Neural cell (in vitro differentiated cells): ENCODE results near the gene APBA2. TPM values are rescaled to one million over a fixed set of nuclear protein-coding genes. Genes with fewer than 3 reads are reported as not detected.

ENCODE experiments used
- H2AFZ ChIP-seq: fragments of 200-600, 300-800 bp; sonication (generic), shearing (Covaris generic); 2 replicates; pipeline ENCODE4 v1.6.0; 2014; ENCODE audit warnings: low read depth, mild to moderate bottlenecking, antibody characterized with exemption, low read length, moderate library complexity
- H3F3A ChIP-seq: fragments of 200-600 bp; shearing (Covaris generic); 2 replicates; pipeline ENCODE4 v1.6.1; 2016; ENCODE audit warnings: mild to moderate bottlenecking, moderate library complexity, mixed read lengths, antibody characterized with exemption, low read length; ENCODE audit not compliant: insufficient read depth, poor library complexity, severe bottlenecking
- H3K27ac ChIP-seq: fragments of 200-600, 300-800 bp; sonication (generic), shearing (Covaris generic); 2 replicates; pipeline ENCODE4 v1.5.1; 2014; ENCODE audit warnings: mild to moderate bottlenecking, low read length, moderate library complexity
- H3K27me3 ChIP-seq: fragments of 300-800, 200-600 bp; sonication (generic), shearing (Covaris generic); 2 replicates; pipeline ENCODE4 v1.6.0; 2014; ENCODE audit warnings: mild to moderate bottlenecking, low read depth, low read length, moderate library complexity; ENCODE audit not compliant: insufficient read depth
- H3K36me3 ChIP-seq: fragments of 300-800, 200-600 bp; sonication (generic), shearing (Covaris generic); 2 replicates; pipeline ENCODE4 v1.5.1; 2014; ENCODE audit warnings: mild to moderate bottlenecking, antibody characterized with exemption, low read length, moderate library complexity; ENCODE audit not compliant: insufficient read depth
- H3K4me2 ChIP-seq: fragments of 300-800, 200-600 bp; sonication (generic), shearing (Covaris generic); 2 replicates; pipeline ENCODE4 v1.6.0; 2014; ENCODE audit warnings: mild to moderate bottlenecking, low read length
- H3K4me3 ChIP-seq: fragments of 300-800, 200-600 bp; sonication (generic), shearing (Covaris generic); 2 replicates; pipeline ENCODE4 v1.5.1; 2014; ENCODE audit warnings: mild to moderate bottlenecking, low read length, moderate library complexity
- H3K79me2 ChIP-seq: fragments of 200-600 bp; shearing (Covaris generic); replicated peaks from 2 replicates; pipeline ENCODE4 v1.6.0; 2014; ENCODE audit warnings: mild to moderate bottlenecking, low read length, moderate library complexity; ENCODE audit not compliant: insufficient read depth
- H3K9ac ChIP-seq: fragments of 300-800, 200-600 bp; sonication (generic), shearing (Covaris generic); 2 replicates; pipeline ENCODE4 v1.6.1; 2016; ENCODE audit warnings: mild to moderate bottlenecking, low read length, mixed read lengths
- H3K9me2 ChIP-seq: fragments of 200-600 bp; shearing (Covaris generic); 2 replicates; pipeline ENCODE4 v1.6.1; 2016; ENCODE audit warnings: mild to moderate bottlenecking, low read length, mixed read lengths; ENCODE audit not compliant: insufficient read depth
- H3K9me3 ChIP-seq: fragments of 200-600, 300-800 bp; sonication (generic), shearing (Covaris generic); 2 replicates; pipeline ENCODE4 v1.6.1; 2016; ENCODE audit warnings: mild to moderate bottlenecking, mixed run types, low read length, moderate library complexity, mixed read lengths
- H4K20me1 ChIP-seq: fragments of 200-600 bp; shearing (Covaris generic); 2 replicates; pipeline ENCODE4 v1.6.1; 2016; ENCODE audit warnings: mild to moderate bottlenecking, mixed run types; ENCODE audit not compliant: insufficient read depth
- CTCF ChIP-seq: fragments of 450-650 bp; IDR thresholded peaks from 2 replicates; pipeline ENCODE4 v1.5.1; 2014; ENCODE audit warnings: antibody characterized with exemption, mild to moderate bottlenecking, moderate library complexity; ENCODE audit not compliant: poor library complexity, severe bottlenecking
- EP300 ChIP-seq: fragments of 450-650 bp; conservative IDR thresholded peaks from 2 replicates; pipeline ENCODE4 v1.6.1; 2014; ENCODE audit warnings: antibody characterized with exemption, mild to moderate bottlenecking, moderate library complexity; ENCODE audit not compliant: poor library complexity, severe bottlenecking
- EZH2 ChIP-seq: fragments of 200-600, 300-800 bp; shearing (Covaris generic), sonication (generic); IDR thresholded peaks from 2 replicates; pipeline ENCODE4 v1.6.1; 2014; ENCODE audit warnings: antibody characterized with exemption, low read length, borderline replicate concordance, mild to moderate bottlenecking; ENCODE audit not compliant: insufficient read depth, poor library complexity, severe bottlenecking
- MXI1 ChIP-seq: fragments of 450-650 bp; conservative IDR thresholded peaks from 2 replicates; pipeline ENCODE4 v1.6.1; 2014; ENCODE audit warnings: antibody characterized with exemption, mild to moderate bottlenecking; ENCODE audit not compliant: poor library complexity, severe bottlenecking
- POLR2AphosphoS5 ChIP-seq: IDR thresholded peaks from 2 replicates; pipeline ENCODE4 v1.6.1; 2012
- RAD21 ChIP-seq: fragments of 450-650 bp; conservative IDR thresholded peaks from 2 replicates; pipeline ENCODE4 v1.6.1; 2014; ENCODE audit warnings: antibody characterized with exemption, mild to moderate bottlenecking, moderate library complexity
- REST ChIP-seq: IDR thresholded peaks from 2 replicates; pipeline ENCODE4 v1.6.1; 2012; ENCODE audit warnings: borderline replicate concordance
- SMC3 ChIP-seq: fragments of 450-650 bp; conservative IDR thresholded peaks from 2 replicates; pipeline ENCODE4 v1.6.1; 2014; ENCODE audit warnings: antibody characterized with exemption, mild to moderate bottlenecking, moderate library complexity; ENCODE audit not compliant: poor library complexity
- TAF1 ChIP-seq: IDR thresholded peaks from 2 replicates; pipeline ENCODE4 v1.6.1; 2012; ENCODE audit warnings: low read depth
- polyA plus RNA-seq: library from polyadenylated mRNA; depleted of rRNA; stranded (reverse); fragments of >200 nt; gene quantifications from 2 replicates; pipeline ENCODE4 v1.2.3, GENCODE V29; 2014

The APBA2 gene
- polyA plus RNA-seq, 1 donor from 2014 or later: 134 TPM

- Histone ChIP-seq H3K9ac (no peak overlapping the region), H3K9me2 (no peaks in the 10 kb centered on the region), H3K27ac (no peak overlapping the region), H3K79me2 (peaks cover 4% of the 10 kb centered on the region), H3K4me2 (no peak overlapping the region), H2AFZ (no peak overlapping the region), H4K20me1 (no peaks in the 10 kb centered on the region), H3K27me3 (no peaks in the 10 kb centered on the region), H3F3A (no peaks in the 10 kb centered on the region), H3K4me3 (no peak overlapping the region), H3K36me3 (peaks cover 11% of the 10 kb centered on the region), H3K9me3 (no peaks in the 10 kb centered on the region)
- no peak for TF ChIP-seq MXI1
- TF ChIP-seq EZH2: no peak
Observed at GRCh38 chr15:28923726-28924280, 38.0 kb downstream of the APBA2 start.

GRCh38 chr15:28927043-28927442 lies 41.3 kb downstream of the APBA2 start:
- TF ChIP-seq POLR2AphosphoS5 (no peak), CTCF (no peak), EP300 (no peak), SMC3 (no peak)
- H3K79me2 ChIP-seq: peaks cover 4% of the 10 kb centered on the region
- H2AFZ ChIP-seq: no peak overlapping the region
- H3K4me2 ChIP-seq: no peak overlapping the region
- H3K9me3 ChIP-seq: no peaks in the 10 kb centered on the region
- no peaks in the 10 kb centered on the region for H3K9me2 ChIP-seq
- peaks cover 8% of the 10 kb centered on the region for H3K36me3 ChIP-seq
- no peak overlapping the region for H3K9ac ChIP-seq
- H4K20me1 ChIP-seq: no peaks in the 10 kb centered on the region
- no peak overlapping the region for H3K4me3 ChIP-seq
- no peaks in the 10 kb centered on the region for H3F3A ChIP-seq
- no peaks in the 10 kb centered on the region for H3K27me3 ChIP-seq
- H3K27ac ChIP-seq: no peak overlapping the region

- Histone ChIP-seq H3K9me3 (no peaks in the 10 kb centered on the region), H3K9me2 (no peaks in the 10 kb centered on the region), H3K79me2 (peaks cover 4% of the 10 kb centered on the region), H3F3A (no peaks in the 10 kb centered on the region), H2AFZ (no peak overlapping the region), H3K27ac (no peak overlapping the region), H3K9ac (no peak overlapping the region), H3K4me3 (no peak overlapping the region), H4K20me1 (no peaks in the 10 kb centered on the region), H3K36me3 (no peaks in the 10 kb centered on the region), H3K27me3 (no peaks in the 10 kb centered on the region), H3K4me2 (no peak overlapping the region)
- TF ChIP-seq REST (no peak), TAF1 (no peak), MXI1 (no peak), EP300 (no peak), RAD21 (no peak), EZH2 (no peak), CTCF (no peak), SMC3 (no peak), POLR2AphosphoS5 (no peak)
Observed at GRCh38 chr15:28929200-28929599, 43.4 kb downstream of the APBA2 start.
